ENCODE results near the gene CASR.

DNA sequence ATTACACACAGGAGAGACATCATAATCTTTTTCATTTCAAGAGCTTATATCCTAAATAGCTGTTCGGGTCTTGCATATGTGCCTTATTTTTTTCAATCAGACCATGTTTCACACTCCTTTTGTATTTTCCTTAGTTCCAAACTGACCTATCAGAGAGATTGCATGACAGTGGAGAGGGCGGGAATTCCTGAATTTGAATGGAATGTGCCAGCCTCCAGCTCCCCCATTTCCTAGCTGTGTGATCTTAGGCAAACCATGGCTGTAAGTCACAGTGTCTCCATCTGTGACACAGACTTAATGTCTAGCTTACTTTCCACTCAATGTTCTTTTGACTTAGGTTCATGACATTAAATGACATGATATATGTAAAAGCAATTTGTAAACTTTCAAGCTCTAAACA lies 79.6 kb downstream of the CASR start:
- TF ChIP-seq, protein P1, sequence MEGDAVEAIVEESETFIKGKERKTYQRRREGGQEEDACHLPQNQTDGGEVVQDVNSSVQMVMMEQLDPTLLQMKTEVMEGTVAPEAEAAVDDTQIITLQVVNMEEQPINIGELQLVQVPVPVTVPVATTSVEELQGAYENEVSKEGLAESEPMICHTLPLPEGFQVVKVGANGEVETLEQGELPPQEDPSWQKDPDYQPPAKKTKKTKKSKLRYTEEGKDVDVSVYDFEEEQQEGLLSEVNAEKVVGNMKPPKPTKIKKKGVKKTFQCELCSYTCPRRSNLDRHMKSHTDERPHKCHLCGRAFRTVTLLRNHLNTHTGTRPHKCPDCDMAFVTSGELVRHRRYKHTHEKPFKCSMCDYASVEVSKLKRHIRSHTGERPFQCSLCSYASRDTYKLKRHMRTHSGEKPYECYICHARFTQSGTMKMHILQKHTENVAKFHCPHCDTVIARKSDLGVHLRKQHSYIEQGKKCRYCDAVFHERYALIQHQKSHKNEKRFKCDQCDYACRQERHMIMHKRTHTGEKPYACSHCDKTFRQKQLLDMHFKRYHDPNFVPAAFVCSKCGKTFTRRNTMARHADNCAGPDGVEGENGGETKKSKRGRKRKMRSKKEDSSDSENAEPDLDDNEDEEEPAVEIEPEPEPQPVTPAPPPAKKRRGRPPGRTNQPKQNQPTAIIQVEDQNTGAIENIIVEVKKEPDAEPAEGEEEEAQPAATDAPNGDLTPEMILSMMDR (IDR thresholded peaks at IDR 0.05), result no peak
- TF ChIP-seq POLR2A (IDR thresholded peaks at IDR 0.05), result no peak
